SH-SY5Y (cell line): ENCODE results near the gene CELSR1.

Experiments used
- GATA2 ChIP-seq: IDR thresholded peaks from 2 replicates; pipeline ENCODE4 v1.6.1; 2011; ENCODE audit warnings: mild to moderate bottlenecking, low read depth, low read length
- GATA3 ChIP-seq: IDR thresholded peaks from 2 replicates; pipeline ENCODE4 v1.6.1; 2011; ENCODE audit warnings: low read depth, mild to moderate bottlenecking, low read length, moderate library complexity

DNA sequence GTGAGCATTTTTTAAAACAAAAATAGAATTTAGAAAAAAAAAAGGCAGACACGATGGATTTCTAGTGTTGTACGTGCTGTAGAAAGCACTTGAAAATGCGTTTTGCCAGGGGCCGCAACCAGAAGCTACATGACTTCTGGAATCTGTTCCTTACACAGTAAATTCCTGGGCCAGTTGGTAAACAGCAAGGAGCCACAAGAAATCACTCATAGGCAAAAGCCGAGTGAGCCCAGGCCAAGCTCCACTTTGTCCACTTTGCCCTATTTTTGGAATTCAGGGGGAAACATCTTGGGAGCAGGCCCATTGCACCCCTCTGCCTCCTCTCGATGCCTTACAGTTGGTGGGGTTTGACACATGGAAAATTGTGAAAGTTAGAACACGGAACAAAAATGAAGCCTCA is 4.1 kb upstream of the CELSR1 start:
- TF ChIP-seq GATA2 (no peak), GATA3 (no peak)
